DND-41 (cell line): ENCODE measurements around the gene CPNE5.

Experiments
- ATAC-seq: fragments of 200-7000 bp; cut with Tn5 transposase; 3 replicates; pipeline ENCODE4 v1.9.1; 2021; ENCODE audit warnings: low read depth; ENCODE audit not compliant: insufficient read depth
- DNase-seq: peaks from one replicate; pipeline ENCODE4 v3.0.0-alpha.2; 2020
- H2AFZ ChIP-seq: 2 replicates; pipeline ENCODE4 v1.6.0; 2012; ENCODE audit warnings: low read depth, low read length
- H3K27ac ChIP-seq: 2 replicates; pipeline ENCODE4 v1.5.1; 2012; ENCODE audit warnings: low read length, inconsistent platforms
- H3K27me3 ChIP-seq: fragments of 200-600 bp; sonication (generic); 2 replicates; pipeline ENCODE4 v1.6.0; 2012; ENCODE audit warnings: low read length, mild to moderate bottlenecking, inconsistent platforms; ENCODE audit not compliant: insufficient read depth, poor library complexity
- H3K36me3 ChIP-seq: 2 replicates; pipeline ENCODE4 v1.5.1; 2012; ENCODE audit warnings: low read length, inconsistent platforms; ENCODE audit not compliant: insufficient read depth
- H3K4me1 ChIP-seq: 2 replicates; pipeline ENCODE4 v1.5.1; 2012; ENCODE audit warnings: mild to moderate bottlenecking, low read length; ENCODE audit not compliant: insufficient read depth
- H3K4me2 ChIP-seq: 2 replicates; pipeline ENCODE4 v1.6.0; 2012; ENCODE audit warnings: mild to moderate bottlenecking, moderate library complexity, low read length, inconsistent platforms; ENCODE audit not compliant: insufficient read depth
- H3K4me3 ChIP-seq, 2 experiments: fragments of 200-600 bp in 1 of 2; shearing (Covaris generic) in 1 of 2; 2 replicates each; pipeline ENCODE4 v1.5.1; 2012 to 2016; ENCODE audit warnings: inconsistent platforms in 2 of 2, low read length in 2 of 2, mild to moderate bottlenecking in 2 of 2, low read depth in 1 of 2, moderate library complexity in 1 of 2
- H3K79me2 ChIP-seq: 2 replicates; pipeline ENCODE4 v1.6.0; 2012; ENCODE audit warnings: low read length, inconsistent platforms; ENCODE audit not compliant: insufficient read depth
- H3K9ac ChIP-seq: 2 replicates; pipeline ENCODE4 v1.6.0; 2012; ENCODE audit warnings: low read depth, mild to moderate bottlenecking, inconsistent platforms, low read length, moderate library complexity
- H3K9me3 ChIP-seq: 2 replicates; pipeline ENCODE4 v1.5.1; 2012; ENCODE audit warnings: low read length, moderate library complexity, mild to moderate bottlenecking, inconsistent platforms; ENCODE audit not compliant: insufficient read depth, severe bottlenecking
- H4K20me1 ChIP-seq: 2 replicates; pipeline ENCODE4 v1.6.0; 2012; ENCODE audit warnings: low read length; ENCODE audit not compliant: insufficient read depth
- EZH2 ChIP-seq: IDR thresholded peaks from 3 replicates; pipeline ENCODE4 v1.6.1; 2012; ENCODE audit warnings: borderline replicate concordance, low read depth, mild to moderate bottlenecking, moderate library complexity, low read length, inconsistent platforms; ENCODE audit not compliant: severe bottlenecking
- TF ChIP-seq, protein P1 (sequence below): IDR thresholded peaks from 2 replicates; pipeline ENCODE4 v1.5.1; 2012; ENCODE audit warnings: borderline replicate concordance, low read length, moderate library complexity, mild to moderate bottlenecking; ENCODE audit not compliant: poor library complexity, severe bottlenecking; ENCODE audit errors: extremely low read depth

Gene CPNE5

DNA sequence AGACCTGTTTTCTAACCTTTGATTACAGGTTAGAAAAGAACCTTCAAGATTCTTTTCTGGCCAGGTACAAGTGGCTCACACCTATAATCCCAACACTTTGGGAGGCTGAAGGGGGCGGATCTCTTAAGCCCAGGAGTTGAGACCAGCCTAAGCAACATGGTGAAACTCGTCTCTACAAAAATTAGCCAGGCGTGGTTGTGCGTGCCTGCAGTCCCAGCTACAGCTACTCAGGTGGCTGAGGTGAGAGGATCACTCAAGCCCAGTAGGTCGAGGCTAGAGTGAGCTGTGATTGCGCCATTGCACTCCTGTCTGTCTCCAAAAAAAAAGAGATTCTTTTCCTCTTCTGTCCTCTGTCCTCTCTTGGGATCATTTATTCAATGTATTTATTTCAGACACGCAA lies 20.9 kb upstream of the CPNE5 start:
- TF ChIP-seq EZH2: no peak
- TF ChIP-seq, protein P1, sequence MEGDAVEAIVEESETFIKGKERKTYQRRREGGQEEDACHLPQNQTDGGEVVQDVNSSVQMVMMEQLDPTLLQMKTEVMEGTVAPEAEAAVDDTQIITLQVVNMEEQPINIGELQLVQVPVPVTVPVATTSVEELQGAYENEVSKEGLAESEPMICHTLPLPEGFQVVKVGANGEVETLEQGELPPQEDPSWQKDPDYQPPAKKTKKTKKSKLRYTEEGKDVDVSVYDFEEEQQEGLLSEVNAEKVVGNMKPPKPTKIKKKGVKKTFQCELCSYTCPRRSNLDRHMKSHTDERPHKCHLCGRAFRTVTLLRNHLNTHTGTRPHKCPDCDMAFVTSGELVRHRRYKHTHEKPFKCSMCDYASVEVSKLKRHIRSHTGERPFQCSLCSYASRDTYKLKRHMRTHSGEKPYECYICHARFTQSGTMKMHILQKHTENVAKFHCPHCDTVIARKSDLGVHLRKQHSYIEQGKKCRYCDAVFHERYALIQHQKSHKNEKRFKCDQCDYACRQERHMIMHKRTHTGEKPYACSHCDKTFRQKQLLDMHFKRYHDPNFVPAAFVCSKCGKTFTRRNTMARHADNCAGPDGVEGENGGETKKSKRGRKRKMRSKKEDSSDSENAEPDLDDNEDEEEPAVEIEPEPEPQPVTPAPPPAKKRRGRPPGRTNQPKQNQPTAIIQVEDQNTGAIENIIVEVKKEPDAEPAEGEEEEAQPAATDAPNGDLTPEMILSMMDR: no peak
- ATAC-seq: no peak
- Histone ChIP-seq H3K4me1 (no peaks in the 10 kb centered on the region), H3K9me3 (no peaks in the 10 kb centered on the region), H3K27me3 (no peaks in the 10 kb centered on the region), H3K79me2 (peaks cover 84% of the 10 kb centered on the region), H2AFZ (no peak overlapping the region), H3K36me3 (peaks cover 90% of the 10 kb centered on the region), H3K9ac (no peak overlapping the region), H3K27ac (no peak overlapping the region), H3K4me3 (no peak overlapping the region), H3K4me2 (no peak overlapping the region), H4K20me1 (peaks cover 40% of the 10 kb centered on the region)
- DNase-seq: no peak

GRCh38 chr6:36858407-36858981 lies 19.2 kb upstream of the CPNE5 start:
- DNase-seq (no peak), ATAC-seq (no peak)
- Histone ChIP-seq H3K4me2 (no peak overlapping the region), H3K79me2 (peaks cover 67% of the 10 kb centered on the region), H2AFZ (no peak overlapping the region), H3K27ac (no peak overlapping the region), H3K9ac (no peak overlapping the region), H3K4me3 (no peak overlapping the region), H3K36me3 (peaks cover 90% of the 10 kb centered on the region), H3K9me3 (no peaks in the 10 kb centered on the region), H4K20me1 (peaks cover 28% of the 10 kb centered on the region), H3K4me1 (no peaks in the 10 kb centered on the region), H3K27me3 (no peaks in the 10 kb centered on the region)
- TF ChIP-seq EZH2: no peak
- TF ChIP-seq, protein P1: no peak

DNA sequence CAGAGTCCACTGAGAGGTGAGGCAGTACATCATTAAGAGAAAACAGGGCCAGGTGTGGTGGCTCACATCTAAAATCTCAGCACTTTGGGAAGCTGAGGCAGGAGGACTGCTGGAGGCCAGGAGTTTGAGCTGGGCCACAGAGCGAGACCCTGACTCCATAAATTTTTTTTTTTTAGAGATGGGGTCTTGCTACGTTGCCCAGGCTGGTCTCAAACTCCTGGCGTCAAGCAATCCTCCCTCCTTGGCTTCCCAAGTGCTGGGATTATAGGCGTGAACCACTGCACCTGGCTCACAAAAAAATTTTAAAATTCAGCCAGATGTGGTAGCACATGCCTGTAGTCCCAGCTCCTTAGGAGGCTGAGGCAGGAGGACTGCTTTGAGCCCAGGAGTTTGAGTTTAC lies 18.1 kb upstream of the CPNE5 start:
- Histone ChIP-seq H3K27me3 (no peaks in the 10 kb centered on the region), H2AFZ (no peak overlapping the region), H3K27ac (no peak overlapping the region), H3K79me2 (peaks cover 56% of the 10 kb centered on the region), H3K9ac (no peak overlapping the region), H3K9me3 (no peaks in the 10 kb centered on the region), H4K20me1 (peaks cover 18% of the 10 kb centered on the region), H3K4me2 (no peak overlapping the region), H3K4me1 (no peaks in the 10 kb centered on the region), H3K4me3 (no peak overlapping the region), H3K36me3 (peaks cover 90% of the 10 kb centered on the region)
- DNase-seq: no peak
- ATAC-seq: no peak
- TF ChIP-seq, protein P1: no peak
- TF ChIP-seq EZH2: no peak
